Measurements from ENCODE around the gene PYCARD.

GRCh38 chr16:31199430-31200041 is 3.0 kb downstream of the PYCARD start:
- TF ChIP-seq CTCF (IDR thresholded peaks at IDR 0.05): no peak
- no peak for TF ChIP-seq POLR2A (IDR thresholded peaks at IDR 0.05)

Data from esophagus squamous epithelium (tissue), 4 donors.